ENCODE measurements around the gene FRRS1.

- TF ChIP-seq, protein P1, sequence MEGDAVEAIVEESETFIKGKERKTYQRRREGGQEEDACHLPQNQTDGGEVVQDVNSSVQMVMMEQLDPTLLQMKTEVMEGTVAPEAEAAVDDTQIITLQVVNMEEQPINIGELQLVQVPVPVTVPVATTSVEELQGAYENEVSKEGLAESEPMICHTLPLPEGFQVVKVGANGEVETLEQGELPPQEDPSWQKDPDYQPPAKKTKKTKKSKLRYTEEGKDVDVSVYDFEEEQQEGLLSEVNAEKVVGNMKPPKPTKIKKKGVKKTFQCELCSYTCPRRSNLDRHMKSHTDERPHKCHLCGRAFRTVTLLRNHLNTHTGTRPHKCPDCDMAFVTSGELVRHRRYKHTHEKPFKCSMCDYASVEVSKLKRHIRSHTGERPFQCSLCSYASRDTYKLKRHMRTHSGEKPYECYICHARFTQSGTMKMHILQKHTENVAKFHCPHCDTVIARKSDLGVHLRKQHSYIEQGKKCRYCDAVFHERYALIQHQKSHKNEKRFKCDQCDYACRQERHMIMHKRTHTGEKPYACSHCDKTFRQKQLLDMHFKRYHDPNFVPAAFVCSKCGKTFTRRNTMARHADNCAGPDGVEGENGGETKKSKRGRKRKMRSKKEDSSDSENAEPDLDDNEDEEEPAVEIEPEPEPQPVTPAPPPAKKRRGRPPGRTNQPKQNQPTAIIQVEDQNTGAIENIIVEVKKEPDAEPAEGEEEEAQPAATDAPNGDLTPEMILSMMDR (IDR thresholded peaks at IDR 0.05 in 4 of 5, conservative IDR thresholded peaks at IDR 0.05 in 1 of 5): no peak
- no peak for TF ChIP-seq POLR2A (IDR thresholded peaks at IDR 0.05)
Measured at GRCh38 chr1:99735852-99736251, 30.6 kb downstream of the FRRS1 start.
